Uterus (tissue), 4 donors: Measurements from ENCODE around the gene EGFL6. TPM values are rescaled to one million over a fixed set of nuclear protein-coding genes. Genes with fewer than 3 reads are reported as not detected.
"Not testable (repeated sequence)": the region's sequence is repeated elsewhere in the genome, so short reads cannot be mapped to it uniquely, and the experiment has no call there.

ENCODE experiments used
- DNase-seq, 2 donors: peaks; one replicate each; pipeline ENCODE4 v3.0.0-alpha.2; 2019 to 2020
- H3K27ac ChIP-seq, 2 donors: fragments of 200-600 bp; sonication (generic); 1 replicate in 1 of 2; 2 replicates in 1 of 2; pipeline ENCODE4 v1.5.1; 2016 to 2018
- H3K27me3 ChIP-seq, 2 donors: fragments of 200-600 bp; sonication (generic); one replicate each; pipeline ENCODE4 v1.5.1; 2018 to 2019; ENCODE audit warnings: control low read depth in 1 of 2
- H3K36me3 ChIP-seq, 2 donors: fragments of 200-600 bp; sonication (generic); one replicate each; pipeline ENCODE4 v1.5.1; 2019; ENCODE audit warnings: control low read depth in 1 of 2
- H3K4me1 ChIP-seq, 2 donors: fragments of 200-600 bp; sonication (generic); one replicate each; pipeline ENCODE4 v1.5.1; 2018 to 2019; ENCODE audit warnings: control low read depth in 1 of 2
- H3K4me3 ChIP-seq, 2 donors: fragments of 200-600 bp; sonication (generic); 1 replicate in 1 of 2; 2 replicates in 1 of 2; pipeline ENCODE4 v1.5.1; 2018 to 2019; ENCODE audit warnings: mild to moderate bottlenecking in 1 of 2
- H3K9me3 ChIP-seq, 2 donors: fragments of 200-600 bp; sonication (generic); one replicate each; pipeline ENCODE4 v1.5.1; 2019; ENCODE audit warnings: control low read depth in 1 of 2
- POLR2A ChIP-seq, 2 donors: fragments of 450-650 bp; IDR thresholded peaks; one replicate each; pipeline ENCODE4 v1.6.1; 2016; ENCODE audit warnings: antibody characterized with exemption in 2 of 2, mild to moderate bottlenecking in 1 of 2, moderate library complexity in 1 of 2
- intact Hi-C: fragments of 100-400 bp; cut with DNase I; formaldehyde crosslinking; loops from one replicate; pipeline ENCODE4 v1.15.1; 2023; ENCODE audit warnings: low total_unique reads
- total RNA-seq, 4 donors: library from RNA; depleted of rRNA in 3 of 4; stranded (reverse); fragments of >200 nt in 3 of 4; gene quantifications; one replicate each; pipeline versions ENCODE4 v1.1.0 to v1.2.4, GENCODE V29; 2014 to 2023
- TF ChIP-seq, protein P1 (sequence below), 4 experiments: fragments of 200-600 bp in 2 of 4; fragments of 450-650 bp in 2 of 4; sonication (generic) in 2 of 4; IDR thresholded peaks; one replicate each; pipeline ENCODE4 v1.5.1; 2016 to 2019; ENCODE audit warnings: antibody characterized with exemption in 4 of 4, mild to moderate bottlenecking in 2 of 4, moderate library complexity in 1 of 4
- donor health status: DM: yes; HTN: yes; CAD: no.

The EGFL6 gene
- total RNA-seq, 4 donors from 2014 or later, result 0.18 to 15.7 TPM; not detected in 2

DNA sequence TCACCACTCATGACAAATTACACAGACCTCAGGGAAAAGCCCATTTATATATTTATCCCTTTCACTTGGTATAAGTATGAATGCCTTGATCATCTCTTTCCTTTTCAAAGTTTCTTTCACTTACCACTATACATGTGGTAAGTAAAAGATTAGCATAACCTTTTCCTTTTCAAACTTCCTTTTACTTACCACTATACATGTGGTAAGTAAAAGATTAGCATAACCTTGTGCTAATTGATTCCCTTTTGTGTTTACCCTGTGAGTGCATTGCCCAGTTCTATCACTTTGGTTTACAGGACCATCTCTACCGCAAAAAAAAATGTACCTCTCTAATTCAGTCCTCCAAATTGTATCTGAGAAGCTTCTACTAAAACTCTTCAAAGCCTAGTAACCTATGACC is 50.8 kb downstream of the EGFL6 start:
- Histone ChIP-seq H3K9me3 (no peaks in the 10 kb centered on the region), H3K4me3 (no peak overlapping the region), H3K27ac (no peak overlapping the region), H3K36me3 (no peaks in the 10 kb centered on the region), H3K27me3 (peaks cover 0 to 3% of the 10 kb centered on the region in 2 donors), H3K4me1 (no peaks in the 10 kb centered on the region)
- intact Hi-C loops, result no loop called here
- no peak for TF ChIP-seq POLR2A (IDR thresholded peaks at IDR 0.05)
- TF ChIP-seq, protein P1, sequence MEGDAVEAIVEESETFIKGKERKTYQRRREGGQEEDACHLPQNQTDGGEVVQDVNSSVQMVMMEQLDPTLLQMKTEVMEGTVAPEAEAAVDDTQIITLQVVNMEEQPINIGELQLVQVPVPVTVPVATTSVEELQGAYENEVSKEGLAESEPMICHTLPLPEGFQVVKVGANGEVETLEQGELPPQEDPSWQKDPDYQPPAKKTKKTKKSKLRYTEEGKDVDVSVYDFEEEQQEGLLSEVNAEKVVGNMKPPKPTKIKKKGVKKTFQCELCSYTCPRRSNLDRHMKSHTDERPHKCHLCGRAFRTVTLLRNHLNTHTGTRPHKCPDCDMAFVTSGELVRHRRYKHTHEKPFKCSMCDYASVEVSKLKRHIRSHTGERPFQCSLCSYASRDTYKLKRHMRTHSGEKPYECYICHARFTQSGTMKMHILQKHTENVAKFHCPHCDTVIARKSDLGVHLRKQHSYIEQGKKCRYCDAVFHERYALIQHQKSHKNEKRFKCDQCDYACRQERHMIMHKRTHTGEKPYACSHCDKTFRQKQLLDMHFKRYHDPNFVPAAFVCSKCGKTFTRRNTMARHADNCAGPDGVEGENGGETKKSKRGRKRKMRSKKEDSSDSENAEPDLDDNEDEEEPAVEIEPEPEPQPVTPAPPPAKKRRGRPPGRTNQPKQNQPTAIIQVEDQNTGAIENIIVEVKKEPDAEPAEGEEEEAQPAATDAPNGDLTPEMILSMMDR (IDR thresholded peaks at IDR 0.05), result no peak
- DNase-seq, result no peak

DNA sequence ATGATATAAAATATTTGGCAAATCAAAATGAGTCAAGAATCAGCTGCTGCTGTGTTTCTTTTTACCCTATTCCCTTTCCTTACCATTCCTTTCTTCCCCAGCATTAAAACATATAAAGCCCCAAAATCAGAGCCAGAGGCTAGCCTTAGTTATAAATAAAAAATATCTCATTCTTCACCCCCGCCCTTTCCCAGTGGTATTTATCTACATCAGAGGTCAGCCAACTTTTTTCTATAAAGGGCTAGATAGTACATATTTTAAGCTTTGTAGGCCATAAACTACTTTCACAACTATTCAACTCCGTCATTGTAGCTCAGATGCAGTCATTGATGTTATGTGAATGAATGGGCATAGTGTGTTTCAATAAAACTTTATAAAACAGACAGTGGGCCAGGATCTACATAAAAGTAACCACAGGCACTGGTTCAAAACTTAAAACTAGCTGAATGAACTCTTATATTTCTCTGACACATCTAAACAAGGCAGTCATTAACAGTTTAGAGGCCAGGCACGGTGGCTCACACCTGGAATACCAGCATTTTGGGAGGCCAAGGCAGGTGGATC is 53.1 kb downstream of the EGFL6 start:
- no peaks in the 10 kb centered on the region for H3K27me3 ChIP-seq
- no peak for TF ChIP-seq POLR2A (IDR thresholded peaks at IDR 0.05)
- TF ChIP-seq, protein P1 (IDR thresholded peaks at IDR 0.05), result no peak
- no peak overlapping the region for H3K27ac ChIP-seq
- H3K4me3 ChIP-seq, result no peak overlapping the region
- intact Hi-C loops, result no loop called here
- no peaks in the 10 kb centered on the region for H3K4me1 ChIP-seq
- H3K36me3 ChIP-seq, result no peaks in the 10 kb centered on the region
- no peak for DNase-seq
- H3K9me3 ChIP-seq, result no peaks in the 10 kb centered on the region

DNA sequence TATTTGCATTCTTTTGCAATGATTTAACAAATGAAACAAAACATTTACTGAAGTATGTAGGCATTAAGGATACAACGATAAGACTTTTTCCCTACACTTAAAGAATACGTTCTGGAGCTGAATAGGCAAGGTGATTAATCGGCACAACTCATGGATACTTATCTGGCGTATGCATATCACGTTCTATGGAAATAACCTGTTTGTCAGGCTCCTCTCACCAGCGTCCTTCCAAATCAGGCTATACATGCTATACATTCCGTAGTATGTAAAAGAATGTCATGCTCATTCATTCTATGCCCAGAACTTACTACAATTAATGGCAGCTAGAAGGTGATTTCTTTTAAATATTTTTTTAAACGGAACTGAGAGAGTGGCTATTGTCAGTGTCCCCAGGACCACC is 57.9 kb downstream of the EGFL6 start:
- Histone ChIP-seq H3K27me3 (peaks cover 0 to 3% of the 10 kb centered on the region in 2 donors), H3K9me3 (no peaks in the 10 kb centered on the region), H3K4me3 (no peak overlapping the region), H3K36me3 (no peaks in the 10 kb centered on the region), H3K27ac (no peak overlapping the region), H3K4me1 (no peaks in the 10 kb centered on the region)
- no peak for TF ChIP-seq POLR2A (IDR thresholded peaks at IDR 0.05)
- TF ChIP-seq, protein P1 (IDR thresholded peaks at IDR 0.05), result no peak
- no peak for DNase-seq
- intact Hi-C loops, result no loop called here

DNA sequence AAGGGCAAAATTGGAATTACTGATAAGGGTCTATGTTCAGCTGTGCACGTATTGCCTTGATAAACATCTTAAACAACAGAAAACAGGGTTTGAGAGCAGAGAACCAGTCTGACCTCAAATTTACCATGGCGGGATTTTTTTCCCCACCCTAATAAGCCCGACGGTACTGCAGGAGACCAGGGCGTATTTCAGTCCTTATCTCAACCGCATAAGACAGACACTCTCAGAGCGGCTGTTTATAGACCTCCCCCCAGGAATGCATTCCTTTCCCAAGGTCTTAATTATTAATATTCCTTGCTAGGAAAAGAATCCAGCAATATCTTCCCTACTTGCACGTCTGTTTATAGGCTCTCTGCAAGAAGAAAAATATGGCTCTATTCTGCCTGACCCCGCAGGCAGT is 67.8 kb downstream of the EGFL6 start:
- H3K4me3 ChIP-seq, H3K9me3 ChIP-seq, H3K27ac ChIP-seq, H3K27me3 ChIP-seq, DNase-seq, intact Hi-C loops, H3K36me3 ChIP-seq, H3K4me1 ChIP-seq: not testable (repeated sequence)

DNA sequence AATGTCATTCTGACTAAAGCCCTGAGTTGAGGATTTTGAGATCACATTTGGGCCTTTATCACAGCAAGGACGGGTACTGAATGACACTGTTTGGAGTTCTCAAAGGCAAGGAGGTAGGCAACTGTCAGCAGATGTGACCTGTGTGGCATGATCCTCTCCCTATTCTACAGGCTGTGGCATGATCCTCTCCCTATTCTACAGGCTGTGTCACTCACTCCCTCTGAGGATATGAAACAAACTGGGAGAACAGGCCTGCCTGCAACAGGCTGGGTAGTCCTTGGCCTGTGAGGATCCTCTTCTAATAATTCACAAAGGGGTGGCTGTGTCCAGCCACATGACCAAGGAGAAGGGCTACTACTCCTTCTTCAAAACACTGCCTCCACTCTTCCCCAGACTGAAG is 68.6 kb downstream of the EGFL6 start:
- TF ChIP-seq POLR2A (IDR thresholded peaks at IDR 0.05), result no peak
- TF ChIP-seq, protein P1 (IDR thresholded peaks at IDR 0.05), result no peak
- no peak overlapping the region for H3K27ac ChIP-seq
- H3K4me3 ChIP-seq, result no peak overlapping the region
- DNase-seq, result no peak
- H3K9me3 ChIP-seq, result no peaks in the 10 kb centered on the region
- intact Hi-C loops, result no loop called here
- no peaks in the 10 kb centered on the region for H3K36me3 ChIP-seq
- no peaks in the 10 kb centered on the region for H3K4me1 ChIP-seq
- H3K27me3 ChIP-seq, result peaks cover 0 to 2% of the 10 kb centered on the region in 2 donors

DNA sequence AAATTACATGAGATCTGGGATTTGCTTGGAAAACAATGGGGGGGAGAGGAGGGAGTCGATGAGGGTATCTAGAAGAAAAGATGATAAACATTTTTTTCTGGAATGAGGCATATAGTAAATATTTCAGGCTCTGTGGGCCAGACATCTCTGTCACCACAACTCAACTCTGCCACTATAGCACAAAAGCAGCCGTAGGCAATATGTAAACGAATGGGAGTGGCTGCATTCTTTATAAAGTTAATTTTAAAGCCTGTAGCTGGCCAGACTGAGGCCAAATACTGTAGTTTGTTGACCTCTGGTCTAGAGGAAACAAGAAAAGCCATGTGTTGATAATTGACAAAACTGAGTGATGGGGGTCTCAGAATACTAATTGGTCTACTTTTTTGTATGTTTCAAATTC is 69.4 kb downstream of the EGFL6 start:
- no peak overlapping the region for H3K27ac ChIP-seq
- no peak overlapping the region for H3K4me3 ChIP-seq
- H3K36me3 ChIP-seq, result no peaks in the 10 kb centered on the region
- H3K9me3 ChIP-seq, result no peaks in the 10 kb centered on the region
- H3K4me1 ChIP-seq, result no peaks in the 10 kb centered on the region
- no peaks in the 10 kb centered on the region for H3K27me3 ChIP-seq
- DNase-seq, result no peak
- TF ChIP-seq, protein P1 (IDR thresholded peaks at IDR 0.05), result no peak
- no peak for TF ChIP-seq POLR2A (IDR thresholded peaks at IDR 0.05)
- intact Hi-C loops, result no loop called here

DNA sequence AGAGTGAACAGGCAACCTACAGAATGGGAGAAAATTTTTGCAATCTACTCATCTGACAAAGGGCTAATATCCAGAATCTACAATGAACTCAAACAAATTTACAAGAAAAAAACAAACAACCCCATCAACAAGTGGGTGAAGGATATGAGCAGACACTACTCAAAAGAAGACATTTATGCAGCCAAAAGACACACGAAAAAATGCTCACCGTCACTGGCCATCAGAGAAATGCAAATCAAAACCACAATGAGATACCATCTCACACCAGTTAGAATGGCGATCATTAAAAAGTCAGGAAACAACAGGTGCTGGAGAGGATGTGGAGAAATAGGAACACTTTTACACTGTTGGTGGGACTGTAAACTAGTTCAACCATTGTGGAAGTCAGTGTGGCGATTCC is 72.3 kb downstream of the EGFL6 start:
- H3K27me3 ChIP-seq, H3K36me3 ChIP-seq, intact Hi-C loops, H3K9me3 ChIP-seq, DNase-seq, H3K4me3 ChIP-seq, H3K4me1 ChIP-seq, H3K27ac ChIP-seq: not testable (repeated sequence)
